Left lung (tissue), 10 donors: Measurements from ENCODE around the gene ZFHX3. TPM values are rescaled to one million over a fixed set of nuclear protein-coding genes. Genes with fewer than 3 reads are reported as not detected.

Experiments
- ATAC-seq: fragments of 200-7000 bp; cut with Tn5 transposase; one replicate; pipeline ENCODE4 v1.9.1; 2020; ENCODE audit warnings: moderate library complexity
- DNase-seq, 4 donors: peaks; one replicate each; pipeline ENCODE4 v3.0.0-alpha.2; 2013 to 2020
- H3K27ac ChIP-seq, 2 donors: fragments of 200-600 bp; sonication (generic) in 1 of 2; one replicate each; pipeline versions ENCODE4 v1.5.0 to v1.8.0; 2020 to 2021
- H3K27me3 ChIP-seq, 2 donors: fragments of 200-600 bp; sonication (generic) in 1 of 2; one replicate each; pipeline versions ENCODE4 v1.5.0 to v1.8.0; 2020 to 2021
- H3K36me3 ChIP-seq, 2 donors: fragments of 200-600 bp; sonication (generic) in 1 of 2; one replicate each; pipeline versions ENCODE4 v1.5.0 to v1.8.0; 2020 to 2021
- H3K4me1 ChIP-seq, 2 donors: fragments of 200-600 bp; one replicate each; pipeline ENCODE4 v1.8.0; 2021
- H3K4me3 ChIP-seq, 2 donors: fragments of 200-600 bp; sonication (generic) in 1 of 2; one replicate each; pipeline versions ENCODE4 v1.5.0 to v1.8.0; 2020 to 2021; ENCODE audit warnings: mild to moderate bottlenecking in 1 of 2
- H3K9me3 ChIP-seq, 2 donors: fragments of 200-600 bp; sonication (generic) in 1 of 2; one replicate each; pipeline versions ENCODE4 v1.5.0 to v1.8.0; 2020 to 2021
- CTCF ChIP-seq, 2 donors: fragments of 200-600 bp; sonication (generic) in 1 of 2; IDR thresholded peaks; one replicate each; pipeline versions ENCODE4 v1.5.0 to v1.8.0; 2021; ENCODE audit warnings: antibody characterized with exemption in 2 of 2
- intact Hi-C, 2 donors: fragments of 100-400 bp; cut with DNase I; formaldehyde crosslinking; loops; one replicate each; pipeline versions ENCODE4 v1.11.2 to v1.14.2; 2022
- polyA plus RNA-seq, 6 donors: library from polyadenylated mRNA; unstranded; fragments of 120-200 nt; gene quantifications; one replicate each; pipeline ENCODE4 v1.2.1, GENCODE V29; 2013; ENCODE audit not compliant: insufficient read length in 6 of 6
- total RNA-seq, 2 donors: library from RNA; stranded (reverse); fragmentation: NEBNext Ultra II Directional; extraction: Animal tissue kit (Norgen Biotek cat#: 25700); gene quantifications; one replicate each; pipeline ENCODE4 v1.2.1, GENCODE V29; 2021
- donor health status: DM: no; HTN: yes; CAD: no.
- donor health status: DM: no; HTN: no; CAD: no.

ZFHX3 gene
- total and polyA plus RNA-seq, 8 donors = 21.4 to 34.7 (median 32.2) TPM

GRCh38 chr16:72845322-72846020 is 202.5 kb downstream of the ZFHX3 start:
- H3K4me1 ChIP-seq = peaks cover 0 to 14% of the 10 kb centered on the region in 2 donors
- ATAC-seq (no peak), DNase-seq (no peak)
- H3K4me3 ChIP-seq = no peak overlapping the region
- H3K36me3 ChIP-seq = no peaks in the 10 kb centered on the region
- H3K27ac ChIP-seq = no peak overlapping the region
- TF ChIP-seq CTCF (IDR thresholded peaks at IDR 0.05) = no peak
- no peaks in the 10 kb centered on the region for H3K27me3 ChIP-seq
- intact Hi-C loops = no loop called here
- H3K9me3 ChIP-seq = no peaks in the 10 kb centered on the region

- H3K27ac ChIP-seq = no peak overlapping the region
- TF ChIP-seq CTCF (IDR thresholded peaks at IDR 0.05) = no peak
- peaks cover 0 to 13% of the 10 kb centered on the region in 2 donors for H3K4me1 ChIP-seq
- no peaks in the 10 kb centered on the region for H3K9me3 ChIP-seq
- H3K27me3 ChIP-seq = no peaks in the 10 kb centered on the region
- no peaks in the 10 kb centered on the region for H3K36me3 ChIP-seq
- ATAC-seq (no peak), DNase-seq (no peak)
- no peak overlapping the region for H3K4me3 ChIP-seq
- intact Hi-C loops = no loop called here
These were observed 203.6 kb downstream of the ZFHX3 start for GRCh38 chr16:72844225-72844920.

GRCh38 chr16:72841506-72841905 is 206.4 kb downstream of the ZFHX3 start:
- TF ChIP-seq CTCF (IDR thresholded peaks at IDR 0.05) = no peak
- intact Hi-C loops = no loop called here
- ATAC-seq = no peak
- Histone ChIP-seq H3K4me3 (no peak overlapping the region), H3K36me3 (no peaks in the 10 kb centered on the region), H3K27me3 (no peaks in the 10 kb centered on the region), H3K4me1 (no peaks in the 10 kb centered on the region), H3K9me3 (no peaks in the 10 kb centered on the region), H3K27ac (no peak overlapping the region)
- DNase-seq = no peak

GRCh38 chr16:72840631-72841381 is 207.1 kb downstream of the ZFHX3 start:
- peak; percentile 45 for ATAC-seq
- no peak overlapping the region for H3K4me3 ChIP-seq
- no peaks in the 10 kb centered on the region for H3K27me3 ChIP-seq
- H3K36me3 ChIP-seq = no peaks in the 10 kb centered on the region
- intact Hi-C loops = no loop called here
- no peak for TF ChIP-seq CTCF (IDR thresholded peaks at IDR 0.05)
- no peaks in the 10 kb centered on the region for H3K9me3 ChIP-seq
- no peaks in the 10 kb centered on the region for H3K4me1 ChIP-seq
- no peak for DNase-seq
- no peak overlapping the region for H3K27ac ChIP-seq

GRCh38 chr16:72838951-72839350 is 209.0 kb downstream of the ZFHX3 start:
- no peaks in the 10 kb centered on the region for H3K36me3 ChIP-seq
- H3K27me3 ChIP-seq = no peaks in the 10 kb centered on the region
- no peaks in the 10 kb centered on the region for H3K9me3 ChIP-seq
- no peak overlapping the region for H3K4me3 ChIP-seq
- H3K4me1 ChIP-seq = no peaks in the 10 kb centered on the region
- ATAC-seq (no peak), DNase-seq (no peak)
- intact Hi-C loops = loop anchor here in 1 of 2 donors (10.0 kb wide), 1 partner anchor 226 kb away; no protein-coding TSS in a partner anchor
- no peak for TF ChIP-seq CTCF (IDR thresholded peaks at IDR 0.05)
- no peak overlapping the region for H3K27ac ChIP-seq
